ENCODE data around the gene PLB1.

The PLB1 gene

GRCh38 chr2:28526527-28527132 lies 30.8 kb downstream of the PLB1 start:
- TF ChIP-seq Cebpa-rat (IDR thresholded peaks at IDR 0.05), result no peak
- H3K27me3 ChIP-seq, result no peaks in the 10 kb centered on the region

GRCh38 chr2:28527196-28527595 lies 31.3 kb downstream of the PLB1 start:
- H3K9me3 ChIP-seq, result no peaks in the 10 kb centered on the region
- no peak overlapping the region for H3K4me2 ChIP-seq
- H4K20me1 ChIP-seq, result no peaks in the 10 kb centered on the region
- no peak for TF ChIP-seq Cebpa-rat (IDR thresholded peaks at IDR 0.05)
- no peak overlapping the region for H3K4me3 ChIP-seq
- no peak overlapping the region for H3K9ac ChIP-seq
- no peaks in the 10 kb centered on the region for H3K4me1 ChIP-seq
- H3K27ac ChIP-seq, result no peak overlapping the region
- H3K27me3 ChIP-seq, result no peaks in the 10 kb centered on the region
- no peaks in the 10 kb centered on the region for H3K36me3 ChIP-seq

More at GRCh38 chr2:28526527-28527132, 30.8 kb downstream of the PLB1 start:
- H3K9me3 ChIP-seq, result no peaks in the 10 kb centered on the region
- H3K36me3 ChIP-seq, result no peaks in the 10 kb centered on the region
- no peaks in the 10 kb centered on the region for H4K20me1 ChIP-seq
- no peak overlapping the region for H3K4me2 ChIP-seq
- no peak overlapping the region for H3K27ac ChIP-seq
- no peak overlapping the region for H3K9ac ChIP-seq
- H3K4me1 ChIP-seq, result peaks cover under 1% of the 10 kb centered on the region; the same call in 1 of the 2 replicates
- H3K4me3 ChIP-seq, result no peak overlapping the region

DNA sequence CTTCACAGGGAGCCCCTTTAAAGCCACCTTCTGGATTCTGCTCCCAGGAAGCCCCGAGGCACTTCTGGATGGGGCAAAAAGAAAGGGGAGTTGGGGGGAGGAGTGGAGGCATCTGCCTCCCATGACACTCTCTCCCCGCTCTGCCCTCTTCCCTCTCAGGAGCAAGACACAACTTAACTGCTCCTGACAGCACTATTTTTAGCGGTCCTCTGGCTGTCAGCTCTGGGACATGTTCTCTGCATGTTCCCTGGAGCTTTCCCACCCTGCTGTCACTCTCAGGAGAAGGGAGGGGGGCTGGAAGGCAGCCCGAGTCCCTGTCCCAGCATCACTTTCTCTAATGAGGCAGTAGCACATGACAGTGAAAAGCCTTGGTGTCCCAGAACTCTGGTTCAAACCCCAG lies 32.3 kb downstream of the PLB1 start:
- H3K4me3 ChIP-seq, result no peak overlapping the region
- no peak overlapping the region for H3K9ac ChIP-seq
- H3K4me2 ChIP-seq, result no peak overlapping the region
- H3K27ac ChIP-seq, result no peak overlapping the region
- no peak for TF ChIP-seq Cebpa-rat (IDR thresholded peaks at IDR 0.05)
- H3K27me3 ChIP-seq, result no peaks in the 10 kb centered on the region
- no peaks in the 10 kb centered on the region for H3K36me3 ChIP-seq
- no peaks in the 10 kb centered on the region for H3K9me3 ChIP-seq
- no peaks in the 10 kb centered on the region for H3K4me1 ChIP-seq
- H4K20me1 ChIP-seq, result no peaks in the 10 kb centered on the region

- H3K4me2 ChIP-seq, result no peak overlapping the region
- no peak overlapping the region for H3K27ac ChIP-seq
- H3K36me3 ChIP-seq, result no peaks in the 10 kb centered on the region
- no peaks in the 10 kb centered on the region for H3K27me3 ChIP-seq
- H3K4me3 ChIP-seq, result no peak overlapping the region
- H4K20me1 ChIP-seq, result no peaks in the 10 kb centered on the region
- no peaks in the 10 kb centered on the region for H3K4me1 ChIP-seq
- no peak for TF ChIP-seq Cebpa-rat (IDR thresholded peaks at IDR 0.05)
- H3K9ac ChIP-seq, result no peak overlapping the region
- H3K9me3 ChIP-seq, result no peaks in the 10 kb centered on the region
Measured at GRCh38 chr2:28530782-28531181, 34.9 kb downstream of the PLB1 start.

DNA sequence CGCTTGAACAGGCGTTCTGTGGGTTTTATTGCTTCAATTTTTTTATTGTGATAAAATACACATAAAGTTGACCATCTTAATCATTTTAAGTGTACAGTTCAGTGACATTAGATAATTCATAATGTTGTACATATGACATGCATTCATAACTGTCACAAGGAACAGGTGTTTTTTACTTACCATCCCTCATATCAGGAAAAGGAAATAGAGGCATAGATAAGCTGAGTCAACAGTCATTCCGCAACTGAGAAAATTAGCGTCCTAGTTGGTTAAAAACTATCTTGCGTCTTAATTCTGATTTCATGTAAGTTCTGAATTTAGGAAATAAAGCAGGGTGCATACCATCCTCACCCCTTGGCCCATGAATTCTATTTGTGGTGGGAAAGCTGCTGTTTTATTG lies 36.5 kb downstream of the PLB1 start:
- Histone ChIP-seq H3K9ac (no peak overlapping the region), H3K4me2 (no peak overlapping the region), H3K27me3 (no peaks in the 10 kb centered on the region), H3K27ac (no peak overlapping the region), H3K4me1 (0 out of 2 replicates have a peak, but pooled peaks cover 6% of the 10 kb centered on the region), H4K20me1 (no peaks in the 10 kb centered on the region), H3K36me3 (no peaks in the 10 kb centered on the region), H3K9me3 (no peaks in the 10 kb centered on the region), H3K4me3 (no peak overlapping the region)
- no peak for TF ChIP-seq Cebpa-rat (IDR thresholded peaks at IDR 0.05)

DNA sequence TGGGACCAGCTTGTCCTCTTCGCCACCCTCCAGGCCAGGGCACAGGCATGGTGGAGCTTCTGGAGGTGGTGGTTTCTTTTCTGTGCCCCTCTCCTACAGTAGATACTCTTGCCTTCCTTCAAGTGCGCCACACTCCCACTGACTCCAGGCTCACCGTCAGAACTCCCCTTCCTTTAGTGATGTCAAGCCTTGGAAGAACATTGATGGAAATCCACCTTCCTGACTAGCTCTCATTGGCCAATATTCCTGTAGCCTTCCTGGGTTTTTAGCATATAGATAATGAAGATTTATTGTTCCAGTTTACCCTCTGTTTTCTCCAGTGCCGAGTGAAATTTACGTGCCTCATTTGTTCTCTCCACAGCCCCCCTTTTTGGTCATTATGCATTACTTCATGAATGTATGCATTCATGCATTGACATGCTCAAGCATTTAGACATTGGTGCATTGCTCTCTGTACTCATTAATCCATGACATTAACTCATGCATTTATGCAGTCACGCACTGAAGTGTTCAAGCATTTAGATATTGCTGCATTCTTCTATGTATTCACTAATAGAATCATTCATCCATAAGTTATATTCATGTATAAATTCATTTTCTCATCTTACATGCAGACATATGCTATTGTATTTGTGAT lies 37.3 kb downstream of the PLB1 start:
- Histone ChIP-seq H3K9me3 (no peaks in the 10 kb centered on the region), H3K27me3 (no peaks in the 10 kb centered on the region), H3K27ac (no peak overlapping the region), H3K36me3 (no peaks in the 10 kb centered on the region), H3K9ac (no peak overlapping the region), H3K4me2 (no peak overlapping the region), H3K4me3 (no peak overlapping the region), H3K4me1 (0 out of 2 replicates have a peak, but pooled peaks cover 6% of the 10 kb centered on the region), H4K20me1 (no peaks in the 10 kb centered on the region)
- no peak for TF ChIP-seq Cebpa-rat (IDR thresholded peaks at IDR 0.05)

- Histone ChIP-seq H3K27me3 (no peaks in the 10 kb centered on the region), H3K36me3 (no peaks in the 10 kb centered on the region), H4K20me1 (no peaks in the 10 kb centered on the region), H3K4me1 (0 out of 2 replicates have a peak, but pooled peaks cover 6% of the 10 kb centered on the region), H3K4me2 (no peak overlapping the region), H3K4me3 (no peak overlapping the region), H3K27ac (no peak overlapping the region), H3K9me3 (no peaks in the 10 kb centered on the region), H3K9ac (no peak overlapping the region)
- no peak for TF ChIP-seq Cebpa-rat (IDR thresholded peaks at IDR 0.05)
Measured at GRCh38 chr2:28534817-28535216, 39.0 kb downstream of the PLB1 start.

GRCh38 chr2:28538134-28538533 lies 42.3 kb downstream of the PLB1 start:
- Histone ChIP-seq H3K9ac (no peak overlapping the region), H3K36me3 (no peaks in the 10 kb centered on the region), H3K4me2 (no peak overlapping the region), H3K4me1 (0 out of 2 replicates have a peak, but pooled peaks cover 6% of the 10 kb centered on the region), H3K27me3 (no peaks in the 10 kb centered on the region), H3K4me3 (no peak overlapping the region), H4K20me1 (no peaks in the 10 kb centered on the region), H3K27ac (no peak overlapping the region), H3K9me3 (no peaks in the 10 kb centered on the region)
- TF ChIP-seq Cebpa-rat (IDR thresholded peaks at IDR 0.05), result no peak

DNA sequence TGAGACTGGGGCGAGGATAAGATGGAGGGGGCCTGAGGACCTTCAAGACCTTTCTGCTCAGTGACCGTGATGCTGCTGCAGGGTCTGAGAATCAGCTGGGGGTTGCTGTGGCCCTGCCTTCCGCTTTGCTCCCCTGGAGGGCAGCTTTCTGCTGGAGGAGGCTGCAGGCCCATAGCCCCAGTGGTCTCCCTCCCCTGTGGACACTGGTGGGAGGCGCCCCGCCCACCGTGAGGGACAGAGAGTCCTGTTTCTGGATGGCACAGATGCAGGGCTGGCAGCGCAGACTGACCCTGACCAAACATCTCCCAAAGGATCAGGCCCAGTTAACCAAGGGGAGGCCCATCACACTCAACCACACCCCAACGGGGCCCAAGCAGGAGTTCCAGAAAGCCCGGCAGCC lies 42.8 kb downstream of the PLB1 start:
- no peak for TF ChIP-seq Cebpa-rat (IDR thresholded peaks at IDR 0.05)
- 0 out of 2 replicates have a peak, but pooled peaks cover 6% of the 10 kb centered on the region for H3K4me1 ChIP-seq
- no peaks in the 10 kb centered on the region for H3K9me3 ChIP-seq
- H3K9ac ChIP-seq, result no peak overlapping the region
- H3K36me3 ChIP-seq, result no peaks in the 10 kb centered on the region
- no peaks in the 10 kb centered on the region for H4K20me1 ChIP-seq
- no peak overlapping the region for H3K4me2 ChIP-seq
- H3K27ac ChIP-seq, result no peak overlapping the region
- no peaks in the 10 kb centered on the region for H3K27me3 ChIP-seq
- H3K4me3 ChIP-seq, result no peak overlapping the region

DNA sequence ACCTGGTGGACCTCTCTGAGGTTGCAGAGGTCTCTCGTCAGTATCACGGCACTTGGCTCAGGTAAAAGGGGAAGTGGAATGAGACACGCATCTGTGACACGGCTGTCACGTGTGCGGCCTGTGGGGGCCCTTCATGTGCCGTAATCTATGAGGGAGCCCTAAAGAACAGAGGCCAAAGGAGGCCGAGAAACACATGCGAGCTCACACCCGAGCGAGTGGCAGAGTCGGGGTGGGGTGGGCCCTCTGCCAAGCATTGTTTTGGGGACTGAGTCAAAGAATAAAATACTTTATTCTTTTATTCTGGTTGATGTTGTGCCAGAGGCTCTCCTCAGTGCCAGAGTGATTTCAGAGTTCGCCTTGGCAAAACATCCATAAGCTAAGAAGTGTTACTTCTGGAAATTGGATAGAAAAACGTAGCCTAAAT lies 43.3 kb downstream of the PLB1 start:
- Histone ChIP-seq H3K4me1 (0 out of 2 replicates have a peak, but pooled peaks cover 6% of the 10 kb centered on the region), H3K4me2 (no peak overlapping the region), H4K20me1 (no peaks in the 10 kb centered on the region), H3K27me3 (no peaks in the 10 kb centered on the region), H3K9me3 (no peaks in the 10 kb centered on the region), H3K36me3 (no peaks in the 10 kb centered on the region), H3K9ac (no peak overlapping the region), H3K4me3 (no peak overlapping the region), H3K27ac (no peak overlapping the region)
- TF ChIP-seq Cebpa-rat (IDR thresholded peaks at IDR 0.05), result no peak
